Glutamatergic neuron (in vitro differentiated cells): ENCODE measurements around the gene MT1A. TPM values are rescaled to one million over a fixed set of nuclear protein-coding genes. Genes with fewer than 3 reads are reported as not detected.

Experiments
- DNase-seq: peaks from one replicate; pipeline ENCODE4 v3.0.0; 2022
- H3K27ac Mint-ChIP-seq: one replicate; pipeline ENCODE4 v1.8.0; 2020; ENCODE audit warnings: mild to moderate bottlenecking, mixed read lengths, inconsistent platforms; ENCODE audit not compliant: unreplicated experiment
- H3K27me3 Mint-ChIP-seq: one replicate; pipeline ENCODE4 v1.8.0; 2020; ENCODE audit warnings: mild to moderate bottlenecking, moderate library complexity, mixed read lengths, inconsistent platforms; ENCODE audit not compliant: unreplicated experiment
- H3K36me3 Mint-ChIP-seq: one replicate; pipeline ENCODE4 v1.8.0; 2020; ENCODE audit warnings: mild to moderate bottlenecking, mixed read lengths, inconsistent platforms; ENCODE audit not compliant: unreplicated experiment
- H3K4me1 Mint-ChIP-seq: one replicate; pipeline ENCODE4 v1.8.0; 2020; ENCODE audit warnings: mild to moderate bottlenecking, low read depth, mixed read lengths, inconsistent platforms; ENCODE audit not compliant: unreplicated experiment
- H3K4me3 Mint-ChIP-seq: one replicate; pipeline ENCODE4 v1.8.0; 2020; ENCODE audit warnings: mild to moderate bottlenecking, mixed read lengths, inconsistent platforms; ENCODE audit not compliant: unreplicated experiment
- H3K9me3 Mint-ChIP-seq: one replicate; pipeline ENCODE4 v1.8.0; 2020; ENCODE audit warnings: mild to moderate bottlenecking, moderate library complexity, mixed read lengths, inconsistent platforms; ENCODE audit not compliant: unreplicated experiment
- total RNA-seq: library from RNA; stranded (reverse); fragmentation: NEBNext Ultra II Directional; extraction: Animal tissue kit (Norgen Biotek cat#: 25700); gene quantifications from one replicate; pipeline ENCODE4 v1.2.1, GENCODE V29; 2021; ENCODE audit not compliant: unreplicated experiment
- TF ChIP-seq, protein P1 (sequence below): fragments of 200-600 bp; sonication (generic); IDR thresholded peaks from one replicate; pipeline ENCODE4 v1.5.0; 2021; ENCODE audit not compliant: partially characterized antibody, unreplicated experiment

The MT1A gene
- total RNA-seq, 1 donor from 2014 or later: not detected

DNA sequence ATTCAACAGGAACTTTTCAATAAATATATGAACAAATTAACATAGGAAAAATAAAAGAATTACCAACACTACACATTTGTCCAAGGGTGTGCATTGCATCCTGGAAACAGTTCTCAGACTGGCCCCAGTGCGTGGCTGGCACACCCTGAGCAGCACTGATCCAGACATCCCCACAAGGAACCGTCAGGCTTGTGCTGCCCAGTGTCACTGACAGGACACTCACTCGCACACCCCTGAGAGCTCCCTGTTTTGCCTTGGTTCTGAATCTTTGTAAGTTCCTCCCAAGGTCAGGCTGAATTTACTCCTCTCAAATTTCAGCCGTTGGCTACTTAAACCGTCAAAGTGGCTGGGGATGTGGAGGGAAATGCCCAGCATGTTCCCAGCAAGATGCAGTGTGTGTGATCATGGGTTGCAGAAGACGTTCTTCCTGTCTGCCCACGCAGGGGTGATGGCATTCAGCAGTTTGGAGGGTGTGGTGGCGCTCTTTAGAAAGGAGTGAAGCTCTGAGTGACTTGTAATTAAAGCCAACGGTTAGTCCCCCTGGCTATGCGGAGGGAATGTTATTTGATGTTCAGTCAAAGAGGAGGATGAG lies 28.4 kb upstream of the MT1A start:
- Mint-ChIP-seq H3K4me1 (peaks cover 12% of the 10 kb centered on the region), H3K36me3 (no peaks in the 10 kb centered on the region), H3K9me3 (no peaks in the 10 kb centered on the region), H3K4me3 (no peak overlapping the region), H3K27ac (no peak overlapping the region), H3K27me3 (peaks cover 24% of the 10 kb centered on the region)
- no peak for DNase-seq
- TF ChIP-seq, protein P1, sequence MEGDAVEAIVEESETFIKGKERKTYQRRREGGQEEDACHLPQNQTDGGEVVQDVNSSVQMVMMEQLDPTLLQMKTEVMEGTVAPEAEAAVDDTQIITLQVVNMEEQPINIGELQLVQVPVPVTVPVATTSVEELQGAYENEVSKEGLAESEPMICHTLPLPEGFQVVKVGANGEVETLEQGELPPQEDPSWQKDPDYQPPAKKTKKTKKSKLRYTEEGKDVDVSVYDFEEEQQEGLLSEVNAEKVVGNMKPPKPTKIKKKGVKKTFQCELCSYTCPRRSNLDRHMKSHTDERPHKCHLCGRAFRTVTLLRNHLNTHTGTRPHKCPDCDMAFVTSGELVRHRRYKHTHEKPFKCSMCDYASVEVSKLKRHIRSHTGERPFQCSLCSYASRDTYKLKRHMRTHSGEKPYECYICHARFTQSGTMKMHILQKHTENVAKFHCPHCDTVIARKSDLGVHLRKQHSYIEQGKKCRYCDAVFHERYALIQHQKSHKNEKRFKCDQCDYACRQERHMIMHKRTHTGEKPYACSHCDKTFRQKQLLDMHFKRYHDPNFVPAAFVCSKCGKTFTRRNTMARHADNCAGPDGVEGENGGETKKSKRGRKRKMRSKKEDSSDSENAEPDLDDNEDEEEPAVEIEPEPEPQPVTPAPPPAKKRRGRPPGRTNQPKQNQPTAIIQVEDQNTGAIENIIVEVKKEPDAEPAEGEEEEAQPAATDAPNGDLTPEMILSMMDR: no peak

GRCh38 chr16:56610609-56611111 lies 27.8 kb upstream of the MT1A start:
- H3K9me3 Mint-ChIP-seq: no peaks in the 10 kb centered on the region
- peaks cover 24% of the 10 kb centered on the region for H3K27me3 Mint-ChIP-seq
- H3K27ac Mint-ChIP-seq: no peak overlapping the region
- H3K4me3 Mint-ChIP-seq: no peak overlapping the region
- DNase-seq: no peak
- no peaks in the 10 kb centered on the region for H3K36me3 Mint-ChIP-seq
- TF ChIP-seq, protein P1: no peak
- peaks cover 12% of the 10 kb centered on the region for H3K4me1 Mint-ChIP-seq

- Mint-ChIP-seq H3K36me3 (no peaks in the 10 kb centered on the region), H3K9me3 (no peaks in the 10 kb centered on the region), H3K27ac (no peak overlapping the region), H3K4me1 (peaks cover 12% of the 10 kb centered on the region), H3K4me3 (no peak overlapping the region), H3K27me3 (peaks cover 19% of the 10 kb centered on the region)
- TF ChIP-seq, protein P1: no peak
- no peak for DNase-seq
Observed at GRCh38 chr16:56611281-56611833, 27.1 kb upstream of the MT1A start.

- TF ChIP-seq, protein P1: no peak
- Mint-ChIP-seq H3K9me3 (peaks cover under 1% of the 10 kb centered on the region), H3K4me1 (peaks cover 14% of the 10 kb centered on the region), H3K27me3 (peaks cover 30% of the 10 kb centered on the region), H3K4me3 (no peak overlapping the region), H3K36me3 (no peaks in the 10 kb centered on the region), H3K27ac (no peak overlapping the region)
- DNase-seq: no peak
Observed at GRCh38 chr16:56613706-56614105, 24.8 kb upstream of the MT1A start.

- DNase-seq: no peak
- Mint-ChIP-seq H3K27ac (no peak overlapping the region), H3K36me3 (no peaks in the 10 kb centered on the region), H3K4me3 (no peak overlapping the region), H3K9me3 (peaks cover 2% of the 10 kb centered on the region), H3K4me1 (peaks cover 6% of the 10 kb centered on the region), H3K27me3 (peaks cover 29% of the 10 kb centered on the region)
- TF ChIP-seq, protein P1: no peak
Observed at GRCh38 chr16:56614549-56614991, 23.9 kb upstream of the MT1A start.
